Stimulated activated CD4-positive, alpha-beta T cell treated with anti-CD3 and anti-CD28 coated beads, Interleukin-1b, Interleukin-23, amount 100 ng/mL, for 4 hours (primary cell): ENCODE data around the gene GALNT15.

ENCODE experiments used
- DNase-seq, 2 donors: peaks; one replicate each; pipeline ENCODE4 v3.0.0-alpha.2; 2020; ENCODE audit warnings: low read depth in 2 of 2

Gene GALNT15

DNA sequence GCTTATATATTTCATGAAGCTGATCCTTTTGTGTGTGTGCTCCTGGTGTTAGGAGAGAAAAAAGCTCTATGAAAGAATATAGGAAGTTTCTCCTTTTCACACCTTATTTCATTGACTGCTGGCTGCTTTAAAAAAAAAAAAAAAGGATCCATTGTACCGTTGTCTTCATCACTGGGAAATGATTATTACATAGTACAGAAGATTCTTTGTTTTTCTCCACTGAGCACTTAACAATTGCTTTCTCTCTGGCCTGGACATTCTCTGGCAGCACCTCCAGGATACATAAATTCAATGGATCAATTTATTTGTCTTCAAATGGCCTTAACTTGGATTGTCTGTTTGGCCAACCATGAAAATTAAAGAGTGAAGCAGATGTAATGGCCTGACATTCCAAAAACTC, 53.1 kb downstream of the GALNT15 start:
- DNase-seq, result no peak

DNA sequence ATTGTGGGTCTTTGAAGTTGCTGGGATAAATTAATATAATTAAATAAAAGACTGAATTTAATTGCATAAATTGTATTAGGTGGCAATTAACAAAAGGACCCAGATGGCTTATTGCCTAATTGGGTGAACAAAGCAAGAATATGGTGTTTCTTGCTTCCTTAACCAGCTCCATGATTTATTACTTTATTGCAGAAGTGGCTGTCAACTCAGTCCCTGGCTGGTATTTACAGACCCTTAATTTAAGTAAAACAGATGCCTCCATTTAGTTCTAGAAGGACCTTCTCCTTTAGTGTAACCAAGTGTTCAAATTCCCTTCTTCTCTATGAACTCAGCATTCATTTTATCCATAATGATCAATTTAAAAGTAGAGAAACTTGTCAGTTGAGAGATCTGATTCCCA, 55.2 kb downstream of the GALNT15 start:
- DNase-seq, result no peak

DNA sequence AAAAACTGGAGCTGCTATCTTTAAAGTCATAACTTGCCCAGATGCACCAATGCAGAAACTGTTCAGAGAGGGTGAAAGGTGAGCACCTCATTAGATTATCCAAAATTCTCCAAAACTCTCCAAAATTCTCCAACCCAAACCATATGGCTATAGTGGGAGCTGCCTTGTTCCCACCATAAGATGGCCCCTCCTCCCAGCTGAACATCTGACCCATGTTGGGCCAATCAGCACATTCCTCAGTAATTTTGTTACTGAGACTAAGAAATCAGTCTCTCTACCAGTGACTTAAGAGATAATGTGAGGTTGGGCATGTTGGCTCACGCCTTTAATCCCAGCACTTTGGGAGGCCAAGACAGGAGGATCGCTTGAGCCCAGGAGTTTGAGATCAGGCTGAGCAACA, 57.5 kb downstream of the GALNT15 start:
- DNase-seq, result no peak

- DNase-seq, result no peak
These were observed 59.3 kb downstream of the GALNT15 start for GRCh38 chr3:16233806-16234205.

DNA sequence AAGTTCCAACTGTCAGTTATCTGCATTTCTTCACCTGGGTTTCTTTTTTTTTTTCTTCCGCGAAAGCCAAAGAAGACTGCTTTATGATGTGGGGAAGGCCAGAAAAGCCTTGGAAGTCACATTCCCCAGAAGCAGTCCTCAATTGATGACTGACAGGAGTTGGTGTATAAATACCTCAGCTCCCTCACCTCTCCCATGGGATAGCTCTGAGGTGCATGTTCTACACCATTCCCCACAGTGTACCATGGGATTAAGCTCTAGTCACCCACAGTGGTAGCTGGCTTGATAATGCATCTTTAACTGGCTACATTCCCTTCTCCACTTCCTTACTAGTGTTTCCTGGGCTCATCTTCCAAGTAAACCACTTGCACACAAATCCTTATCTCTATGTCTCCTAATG, 59.8 kb downstream of the GALNT15 start:
- DNase-seq, result no peak

DNA sequence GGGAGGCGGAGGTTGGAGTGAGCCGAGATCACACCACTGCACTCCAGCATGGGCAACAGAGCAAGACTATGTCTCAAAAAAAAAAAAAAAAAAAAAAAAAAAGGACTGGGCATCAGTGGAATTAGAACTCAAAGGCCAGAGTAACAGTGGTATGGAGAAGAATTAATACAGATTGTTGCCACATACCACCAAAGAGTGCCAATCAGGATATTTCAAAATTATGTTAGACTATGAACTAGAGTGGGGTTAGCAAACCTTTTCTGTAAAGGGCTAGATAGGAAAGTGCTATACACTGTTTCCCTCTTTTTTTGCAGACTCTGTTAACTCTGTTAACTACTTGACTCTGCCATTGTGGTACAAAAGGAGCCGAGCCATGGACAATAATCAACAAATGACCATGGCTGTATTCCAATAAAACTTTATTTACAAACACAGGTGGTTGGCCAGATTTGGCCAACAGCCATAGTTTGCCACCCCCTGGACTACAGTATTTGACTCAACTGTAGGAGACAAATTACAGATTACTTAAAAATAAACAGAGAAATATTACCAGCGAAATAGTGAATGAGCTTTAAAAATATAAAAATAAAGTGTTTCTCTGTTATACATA, 61.7 kb downstream of the GALNT15 start:
- no peak for DNase-seq

GRCh38 chr3:16236856-16237393, 62.4 kb downstream of the GALNT15 start:
- no peak for DNase-seq

- DNase-seq, result no peak
These were observed 64.7 kb downstream of the GALNT15 start for GRCh38 chr3:16239086-16239770.

- no peak for DNase-seq
These were observed 65.3 kb downstream of the GALNT15 start for GRCh38 chr3:16239780-16240179.

DNA sequence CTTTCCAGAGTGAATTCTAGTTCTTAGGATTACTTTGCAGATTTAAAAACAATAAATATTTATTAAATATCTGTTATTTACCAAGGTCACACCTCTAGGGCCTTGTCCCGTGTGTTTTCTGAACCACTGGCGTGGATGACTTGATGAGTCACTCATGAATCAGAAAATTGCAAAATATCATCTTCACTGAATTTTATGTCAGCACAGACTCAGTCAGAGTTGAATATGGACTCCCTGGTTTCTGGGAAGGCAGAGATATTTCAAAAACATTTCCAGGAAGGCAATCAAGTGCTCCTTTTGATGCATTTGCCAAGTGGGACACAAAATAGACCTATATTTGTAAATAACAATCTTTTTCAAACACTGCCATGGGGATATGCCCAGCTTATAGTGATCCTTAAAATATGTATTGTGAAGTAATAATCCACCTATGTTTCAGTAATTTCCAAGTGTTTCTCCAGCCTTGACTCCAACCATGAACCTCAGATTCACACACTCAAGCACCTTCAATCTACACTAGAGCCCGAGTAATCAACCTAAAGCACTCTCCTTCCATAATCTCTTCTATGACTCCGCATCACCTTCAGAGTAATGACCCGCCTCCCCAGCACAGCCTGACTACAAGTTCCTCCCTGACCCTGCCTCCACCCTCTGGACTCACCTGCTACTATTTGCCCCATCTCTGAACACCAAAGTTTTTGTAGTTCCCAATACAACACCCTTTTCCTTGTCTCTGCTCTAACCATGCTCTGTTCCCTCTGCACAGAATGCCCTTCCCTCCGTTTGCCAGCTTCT, 65.9 kb downstream of the GALNT15 start:
- DNase-seq, result no peak

- no peak for DNase-seq
These were observed 66.7 kb downstream of the GALNT15 start for GRCh38 chr3:16241225-16241624.

GRCh38 chr3:16242177-16242576, 67.7 kb downstream of the GALNT15 start:
- DNase-seq, result no peak

DNA sequence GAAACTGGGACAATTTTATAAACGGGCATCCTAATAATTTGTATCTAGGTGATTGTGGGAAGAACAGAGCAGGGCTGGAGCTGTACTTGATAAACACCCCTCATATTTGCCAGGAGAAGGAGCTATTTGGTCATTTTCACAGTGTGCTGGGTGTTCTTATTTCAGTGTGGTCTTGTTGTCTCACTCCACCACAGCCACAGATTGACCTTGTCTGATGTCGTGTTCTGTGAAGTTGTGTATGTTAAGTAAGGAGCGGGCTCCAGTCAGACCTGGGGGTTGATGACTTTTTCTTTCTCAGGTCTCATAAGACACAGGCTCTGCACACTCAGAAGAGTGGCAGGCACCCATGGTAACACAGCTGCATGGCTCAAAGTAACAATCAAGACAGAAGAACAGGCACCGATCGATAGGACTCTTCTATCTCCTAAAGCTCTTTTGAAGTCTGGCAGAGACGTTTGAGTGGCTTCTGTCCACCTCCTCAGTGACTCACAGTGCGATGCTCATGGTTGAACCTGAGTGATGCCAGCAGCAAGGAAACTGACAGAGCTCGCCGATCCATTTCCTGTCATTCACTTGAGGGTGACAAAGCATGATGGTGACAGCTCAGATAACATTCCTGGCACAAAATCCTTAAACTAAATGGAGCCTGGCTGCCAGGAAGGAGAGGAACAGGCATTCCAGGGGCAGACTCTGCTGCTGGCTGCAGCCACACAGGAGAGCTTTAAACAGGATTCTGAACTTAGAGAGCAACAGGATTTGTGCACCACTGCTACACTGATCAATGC, 69.4 kb downstream of the GALNT15 start:
- DNase-seq, result no peak

GRCh38 chr3:16245609-16246008, 71.1 kb downstream of the GALNT15 start:
- no peak for DNase-seq

- peak; percentile 50 to 75 for DNase-seq
These were observed 73.0 kb downstream of the GALNT15 start for GRCh38 chr3:16247282-16248061.

DNA sequence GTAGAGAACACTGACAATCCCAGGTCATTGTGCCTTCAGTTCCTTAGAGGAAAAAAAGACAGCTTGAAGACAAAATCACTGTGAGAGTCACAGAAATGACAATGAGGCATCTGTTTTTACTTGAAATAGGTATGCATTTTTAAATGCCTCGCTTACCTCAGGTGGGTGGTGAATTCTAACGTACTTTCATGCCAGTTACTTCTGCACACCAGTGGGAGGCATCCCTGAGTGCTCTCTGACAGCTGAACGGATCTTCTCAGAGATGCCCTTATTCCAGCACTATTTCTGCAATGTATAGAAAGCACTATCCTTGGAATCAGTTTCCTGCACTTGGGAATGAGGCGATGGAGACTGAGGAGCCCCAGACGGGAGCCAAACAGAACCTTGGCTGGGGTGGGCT, 74.1 kb downstream of the GALNT15 start:
- no peak for DNase-seq

DNA sequence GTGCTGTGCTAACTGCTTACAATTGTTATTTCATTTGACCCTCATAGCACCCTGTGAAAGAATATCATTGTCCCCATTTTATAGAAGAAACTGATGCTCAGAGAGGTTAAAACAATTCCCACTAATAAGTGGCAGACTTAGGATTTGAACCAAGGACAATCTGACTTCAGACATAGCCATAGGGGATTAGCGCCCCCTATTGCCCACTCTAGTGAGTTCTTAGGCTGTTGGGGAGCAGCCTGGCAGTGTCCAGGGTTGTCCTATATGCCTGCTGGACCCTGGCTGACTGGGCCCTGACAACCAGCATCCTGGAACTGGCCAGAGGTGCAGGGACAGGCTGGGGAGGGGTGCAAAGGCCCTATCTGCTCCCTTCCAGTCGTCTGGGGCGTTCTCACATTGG, 74.9 kb downstream of the GALNT15 start:
- DNase-seq, result no peak

GRCh38 chr3:16249886-16250285, 75.4 kb downstream of the GALNT15 start:
- no peak for DNase-seq

DNA sequence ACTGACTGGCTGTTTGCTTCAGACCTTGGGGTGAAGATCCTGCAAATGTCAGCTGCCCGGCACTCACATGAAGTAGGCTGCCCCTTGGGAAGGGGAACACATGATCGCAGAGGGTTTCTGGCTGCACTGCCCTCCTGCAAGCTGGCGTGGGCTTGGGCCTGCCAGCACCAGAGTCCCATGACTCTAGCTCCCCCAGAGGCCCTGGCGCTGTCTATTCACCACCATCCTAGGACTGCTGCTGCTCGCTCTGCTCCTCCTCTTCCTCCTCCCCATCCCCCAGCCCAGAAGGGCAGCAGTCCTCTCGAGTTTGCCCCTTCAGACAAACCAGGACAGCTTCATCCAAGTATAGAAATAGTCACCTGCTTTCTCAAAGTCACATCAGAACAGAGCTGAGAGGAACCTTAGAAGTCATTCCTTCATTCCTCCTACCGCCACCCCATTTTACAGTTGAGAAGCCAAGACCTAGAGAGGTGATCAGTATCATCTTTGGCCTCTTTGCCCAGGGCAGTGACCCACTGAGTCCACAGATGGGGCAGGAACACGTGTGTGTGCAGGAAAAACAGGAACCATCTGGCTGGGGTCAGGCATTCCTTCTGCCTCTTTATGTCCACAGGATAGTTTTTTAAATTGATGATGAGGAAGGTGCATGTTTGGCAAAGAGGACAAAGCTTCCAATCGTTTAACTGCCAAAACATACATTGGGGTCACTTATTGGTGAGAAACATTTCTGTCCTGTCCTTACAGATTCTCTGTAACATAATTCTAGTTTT, 77.0 kb downstream of the GALNT15 start:
- no peak for DNase-seq

GRCh38 chr3:16252243-16252978, 77.9 kb downstream of the GALNT15 start:
- no peak for DNase-seq
